Body of pancreas (tissue), 4 donors: ENCODE data around the gene NELL2. TPM values are rescaled to one million over a fixed set of nuclear protein-coding genes. Genes with fewer than 3 reads are reported as not detected.
"Not testable (repeated sequence)": the region's sequence is repeated elsewhere in the genome, so short reads cannot be mapped to it uniquely, and the experiment has no call there.

Source experiments
- ATAC-seq: fragments of 150-250 bp; one replicate; pipeline ENCODE4 v1.9.1; 2016
- DNase-seq, 4 donors: peaks; one replicate each; pipeline ENCODE4 v3.0.0-alpha.2; 2019
- H3K27ac ChIP-seq, 4 donors: fragments of 200-600 bp; sonication (generic); 1 replicate in 3 of 4; 2 replicates in 1 of 4; pipeline versions ENCODE4 v1.5.1 to v1.6.1; 2016 to 2019; ENCODE audit warnings: mild to moderate bottlenecking in 1 of 4, mixed read lengths in 1 of 4, moderate library complexity in 1 of 4
- H3K27me3 ChIP-seq, 2 donors: fragments of 200-600 bp; sonication (generic); one replicate each; pipeline ENCODE4 v1.6.0; 2016; ENCODE audit warnings: mild to moderate bottlenecking in 1 of 2
- H3K36me3 ChIP-seq, 2 donors: fragments of 200-600 bp; sonication (generic); replicated peaks in 1 of 2; 2 replicates each; pipeline ENCODE4 v1.5.1; 2016; ENCODE audit warnings: low read depth in 2 of 2; ENCODE audit not compliant: insufficient read depth in 1 of 2
- H3K4me1 ChIP-seq: fragments of 200-600 bp; sonication (generic); one replicate; pipeline ENCODE4 v1.6.0; 2016
- H3K4me3 ChIP-seq, 2 donors: fragments of 200-600 bp; sonication (generic); 1 replicate in 1 of 2; 2 replicates in 1 of 2; pipeline ENCODE4 v1.5.1; 2016 to 2019
- H3K9me3 ChIP-seq, 3 donors: fragments of 200-600 bp; sonication (generic); 1 replicate in 2 of 3; 2 replicates in 1 of 3; pipeline ENCODE4 v1.5.1; 2016
- POLR2A ChIP-seq, 3 donors: fragments of 450-650 bp; IDR thresholded peaks; one replicate each; pipeline ENCODE4 v1.6.1; 2016; ENCODE audit warnings: antibody characterized with exemption in 3 of 3, mild to moderate bottlenecking in 2 of 3
- WGBS, 2 donors: methylation state at CpG; one replicate each; pipeline ENCODE4 v1.1.5; 2017; 5-methylcytosine and 5-hydroxymethylcytosine counted together
- intact Hi-C: fragments of 100-400 bp; cut with DNase I; formaldehyde crosslinking; loops from one replicate; pipeline ENCODE4 v1.15.1; 2023
- total RNA-seq, 2 donors: library from RNA; depleted of rRNA; stranded (reverse); fragments of >200 nt; gene quantifications; one replicate each; pipeline ENCODE4 v1.1.0, GENCODE V29; 2016
- TF ChIP-seq, protein P1 (sequence below), 7 experiments: fragments of 450-650 bp in 4 of 7; fragments of 200-600 bp in 3 of 7; sonication (generic) in 3 of 7; IDR thresholded peaks; one replicate each; pipeline ENCODE4 v1.5.1; 2016 to 2019; ENCODE audit warnings: antibody characterized with exemption in 7 of 7

The NELL2 gene
- total RNA-seq, 2 donors from 2014 or later: 3.6 TPM; not detected in 1

DNA sequence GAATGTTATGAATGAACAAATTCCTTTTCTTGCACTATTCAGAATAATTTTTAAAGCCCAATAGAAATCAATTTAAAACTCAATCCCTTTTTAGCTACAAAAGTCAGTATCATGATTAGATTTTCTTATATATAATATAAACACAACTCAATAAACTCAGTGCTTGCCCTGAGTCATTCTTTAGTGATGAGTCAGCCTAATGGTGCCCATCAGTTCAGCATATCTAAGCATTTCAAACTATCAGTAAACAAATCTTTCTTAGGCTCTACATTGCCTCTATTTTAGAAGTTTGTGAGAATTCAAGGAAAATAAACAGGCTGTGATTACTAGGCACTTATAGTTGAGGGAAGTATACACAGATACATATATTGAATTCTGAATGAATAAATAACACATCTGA is 179.6 kb downstream of the NELL2 start:
- Histone ChIP-seq H3K9me3 (no peaks in the 10 kb centered on the region), H3K4me1 (no peaks in the 10 kb centered on the region), H3K36me3 (no peaks in the 10 kb centered on the region), H3K27me3 (no peaks in the 10 kb centered on the region), H3K27ac (no peak overlapping the region), H3K4me3 (no peak overlapping the region)
- TF ChIP-seq, protein P1, sequence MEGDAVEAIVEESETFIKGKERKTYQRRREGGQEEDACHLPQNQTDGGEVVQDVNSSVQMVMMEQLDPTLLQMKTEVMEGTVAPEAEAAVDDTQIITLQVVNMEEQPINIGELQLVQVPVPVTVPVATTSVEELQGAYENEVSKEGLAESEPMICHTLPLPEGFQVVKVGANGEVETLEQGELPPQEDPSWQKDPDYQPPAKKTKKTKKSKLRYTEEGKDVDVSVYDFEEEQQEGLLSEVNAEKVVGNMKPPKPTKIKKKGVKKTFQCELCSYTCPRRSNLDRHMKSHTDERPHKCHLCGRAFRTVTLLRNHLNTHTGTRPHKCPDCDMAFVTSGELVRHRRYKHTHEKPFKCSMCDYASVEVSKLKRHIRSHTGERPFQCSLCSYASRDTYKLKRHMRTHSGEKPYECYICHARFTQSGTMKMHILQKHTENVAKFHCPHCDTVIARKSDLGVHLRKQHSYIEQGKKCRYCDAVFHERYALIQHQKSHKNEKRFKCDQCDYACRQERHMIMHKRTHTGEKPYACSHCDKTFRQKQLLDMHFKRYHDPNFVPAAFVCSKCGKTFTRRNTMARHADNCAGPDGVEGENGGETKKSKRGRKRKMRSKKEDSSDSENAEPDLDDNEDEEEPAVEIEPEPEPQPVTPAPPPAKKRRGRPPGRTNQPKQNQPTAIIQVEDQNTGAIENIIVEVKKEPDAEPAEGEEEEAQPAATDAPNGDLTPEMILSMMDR (IDR thresholded peaks at IDR 0.05): no peak
- no peak for TF ChIP-seq POLR2A (IDR thresholded peaks at IDR 0.05)
- intact Hi-C loops: no loop called here
- no peak for DNase-seq
- ATAC-seq: no peak

DNA sequence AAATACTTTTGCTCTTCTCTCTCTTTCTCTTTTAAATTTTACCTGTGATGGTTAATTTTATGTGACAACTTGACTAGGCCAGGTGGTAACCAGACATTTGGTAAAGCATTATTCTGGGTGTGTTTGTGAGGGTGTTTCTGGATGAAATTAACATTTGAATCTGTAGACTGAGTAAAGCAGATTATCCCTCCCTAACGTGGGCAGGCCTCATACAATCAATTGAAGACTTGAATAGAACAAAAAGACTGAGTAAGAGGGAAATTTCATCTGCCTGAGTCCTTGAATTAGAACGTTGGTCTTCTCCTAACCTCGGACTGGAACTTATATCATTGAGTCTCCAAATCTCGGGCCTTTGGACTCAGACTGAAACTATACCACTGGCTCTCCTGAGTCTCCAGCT is 182.1 kb downstream of the NELL2 start:
- WGBS, 2 donors: 48 to 50% methylated on average over 4 of the region's 4 CpGs
- TF ChIP-seq, protein P1 (IDR thresholded peaks at IDR 0.05): no peak
- no peak for TF ChIP-seq POLR2A (IDR thresholded peaks at IDR 0.05)
- no peaks in the 10 kb centered on the region for H3K9me3 ChIP-seq
- DNase-seq (no peak), ATAC-seq (no peak)
- H3K27me3 ChIP-seq: no peaks in the 10 kb centered on the region
- H3K4me1 ChIP-seq: no peaks in the 10 kb centered on the region
- no peaks in the 10 kb centered on the region for H3K36me3 ChIP-seq
- H3K4me3 ChIP-seq: no peak overlapping the region
- no peak overlapping the region for H3K27ac ChIP-seq
- intact Hi-C loops: no loop called here

DNA sequence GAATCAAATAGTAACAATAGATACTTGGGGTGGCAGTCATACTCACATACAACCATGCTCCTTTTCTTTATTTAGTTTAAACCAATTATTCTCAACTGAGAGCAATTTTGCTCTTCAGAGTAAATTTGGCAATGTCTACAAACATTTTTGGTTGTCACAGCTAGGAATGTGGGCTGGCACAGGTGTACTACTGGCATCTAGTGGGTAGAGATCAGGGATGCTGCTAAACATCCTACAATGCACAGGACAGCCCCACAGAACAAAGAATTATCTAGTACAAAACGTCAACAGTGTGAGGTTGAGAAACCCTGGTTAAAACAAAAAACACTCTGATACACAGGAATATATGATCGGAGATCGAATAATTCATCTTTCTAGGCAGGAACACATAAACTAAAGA is 186.5 kb downstream of the NELL2 start:
- TF ChIP-seq, protein P1 (IDR thresholded peaks at IDR 0.05): no peak
- TF ChIP-seq POLR2A (IDR thresholded peaks at IDR 0.05): no peak
- intact Hi-C loops: no loop called here
- Histone ChIP-seq H3K27ac (no peak overlapping the region), H3K36me3 (no peaks in the 10 kb centered on the region), H3K27me3 (no peaks in the 10 kb centered on the region), H3K9me3 (no peaks in the 10 kb centered on the region), H3K4me1 (no peaks in the 10 kb centered on the region), H3K4me3 (no peak overlapping the region)
- no peak for DNase-seq
- no peak for ATAC-seq
- WGBS, 2 donors: 61 to 80% methylated on average over 3 of the region's 3 CpGs

DNA sequence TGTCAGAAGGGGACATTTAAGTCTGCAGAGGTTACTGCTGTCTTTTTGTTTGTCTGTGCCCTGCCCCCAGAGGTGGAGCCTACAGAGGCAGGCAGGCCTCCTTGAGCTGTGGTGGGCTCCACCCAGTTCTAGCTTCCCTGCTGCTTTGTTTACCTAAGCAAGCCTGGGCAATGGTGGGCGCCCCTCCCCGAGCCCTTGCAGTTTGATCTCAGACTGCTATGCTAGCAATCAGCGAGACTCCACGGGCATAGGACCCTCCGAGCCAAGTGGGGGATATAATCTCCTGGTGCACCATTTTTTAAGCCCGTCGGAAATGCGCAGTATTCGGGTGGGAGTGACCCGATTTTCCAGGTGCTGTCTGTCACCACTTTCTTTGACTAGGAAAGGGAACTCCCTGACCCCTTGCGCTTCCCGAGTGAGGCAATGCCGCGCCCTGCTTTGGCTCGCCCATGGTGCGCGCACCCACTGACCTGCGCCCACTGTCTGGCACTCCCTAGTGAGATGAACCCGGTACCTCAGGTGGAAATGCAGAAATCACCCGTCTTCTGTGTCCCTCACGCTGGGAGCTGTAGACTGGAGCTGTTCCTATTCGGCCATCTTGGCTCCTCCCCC is 189.2 kb downstream of the NELL2 start:
- H3K27ac ChIP-seq, H3K4me1 ChIP-seq, ATAC-seq, DNase-seq, H3K36me3 ChIP-seq, H3K27me3 ChIP-seq, intact Hi-C loops, H3K9me3 ChIP-seq, H3K4me3 ChIP-seq: not testable (repeated sequence)
- WGBS, 2 donors: 82 to 91% methylated on average over 22 of the region's 22 CpGs

DNA sequence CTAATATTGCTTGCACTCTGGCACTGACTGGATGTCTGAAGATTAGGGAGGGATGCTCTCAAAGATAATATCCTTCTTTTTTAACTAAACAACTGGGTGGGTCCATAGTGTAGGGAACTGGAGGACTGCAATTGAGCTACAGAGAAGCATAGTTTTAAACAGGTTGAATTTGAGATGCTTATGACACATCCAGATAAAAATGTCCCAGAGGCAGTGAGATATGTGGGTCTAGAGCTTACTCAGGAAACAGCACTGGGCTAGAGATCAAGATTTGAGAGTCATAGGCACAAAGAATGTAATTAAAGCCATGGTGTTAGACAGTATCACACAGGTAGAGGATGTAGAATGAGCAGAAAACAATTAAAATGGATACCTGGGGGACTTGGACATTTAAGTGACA is 198.4 kb downstream of the NELL2 start:
- intact Hi-C loops: no loop called here
- DNase-seq (no peak), ATAC-seq (no peak)
- Histone ChIP-seq H3K36me3 (no peaks in the 10 kb centered on the region), H3K27ac (no peak overlapping the region), H3K4me3 (no peak overlapping the region), H3K27me3 (no peaks in the 10 kb centered on the region), H3K4me1 (no peaks in the 10 kb centered on the region), H3K9me3 (no peaks in the 10 kb centered on the region)
- TF ChIP-seq, protein P1 (IDR thresholded peaks at IDR 0.05): no peak
- no peak for TF ChIP-seq POLR2A (IDR thresholded peaks at IDR 0.05)
